Stimulated activated CD8-positive, alpha-beta memory T cell treated with anti-CD3 and anti-CD28 coated beads, Interleukin-15, amount 100 ng/mL, for 48 hours (primary cell): ENCODE data around the gene SPNS1.

Source experiments
- DNase-seq, 2 donors: peaks; one replicate each; pipeline ENCODE4 v3.0.0-alpha.2; 2020; ENCODE audit warnings: low read depth in 2 of 2

Gene SPNS1

GRCh38 chr16:29028457-29029167 is 54.0 kb downstream of the SPNS1 start:
- DNase-seq = no peak

GRCh38 chr16:29029168-29029994 is 54.8 kb downstream of the SPNS1 start:
- peak; percentile 90 to 93 for DNase-seq

DNA sequence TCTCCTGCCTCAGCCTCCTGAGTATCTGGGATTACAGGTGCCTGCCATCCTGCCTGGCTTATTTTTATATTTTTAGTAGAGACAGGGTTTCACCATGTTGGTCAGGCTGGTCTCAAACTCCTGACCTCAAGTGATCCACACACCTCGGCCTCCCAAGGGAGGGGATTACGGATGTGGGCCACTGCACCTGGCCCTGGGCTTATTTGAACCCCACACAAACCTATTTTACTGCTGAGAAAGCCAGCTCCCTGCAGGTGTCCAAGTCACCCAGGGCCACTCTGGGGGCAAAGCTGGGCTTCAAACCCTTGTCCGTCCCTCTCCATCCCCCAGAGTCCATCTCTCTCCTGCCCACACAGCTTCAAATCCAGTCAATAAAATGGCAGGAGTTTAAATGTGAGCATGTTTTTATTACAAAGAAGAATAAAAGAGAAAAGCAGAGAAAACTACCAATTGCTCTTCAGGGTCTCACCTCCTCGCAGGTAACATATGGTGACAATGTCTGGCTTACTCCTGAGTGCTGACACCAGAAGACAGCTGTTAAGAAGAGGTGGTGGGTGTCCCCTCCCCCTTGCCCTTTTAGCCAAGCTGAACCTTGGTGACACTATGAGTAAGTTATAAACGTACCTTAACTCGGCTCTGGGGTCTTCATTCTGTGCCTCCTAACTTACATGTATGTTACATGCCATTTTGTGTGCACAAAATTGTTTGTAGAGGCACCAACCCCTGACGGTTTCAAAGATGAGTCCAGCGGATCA is 55.7 kb downstream of the SPNS1 start:
- DNase-seq = no peak
